ENCODE results near the gene DOCK3.
"Not testable (repeated sequence)": the region's sequence is repeated elsewhere in the genome, so short reads cannot be mapped to it uniquely, and the experiment has no call there.

The DOCK3 gene

GRCh38 chr3:50986726-50987125 lies 312.0 kb downstream of the DOCK3 start:
- no peak for DNase-seq (ENCODE audit: low spot score)

DNA sequence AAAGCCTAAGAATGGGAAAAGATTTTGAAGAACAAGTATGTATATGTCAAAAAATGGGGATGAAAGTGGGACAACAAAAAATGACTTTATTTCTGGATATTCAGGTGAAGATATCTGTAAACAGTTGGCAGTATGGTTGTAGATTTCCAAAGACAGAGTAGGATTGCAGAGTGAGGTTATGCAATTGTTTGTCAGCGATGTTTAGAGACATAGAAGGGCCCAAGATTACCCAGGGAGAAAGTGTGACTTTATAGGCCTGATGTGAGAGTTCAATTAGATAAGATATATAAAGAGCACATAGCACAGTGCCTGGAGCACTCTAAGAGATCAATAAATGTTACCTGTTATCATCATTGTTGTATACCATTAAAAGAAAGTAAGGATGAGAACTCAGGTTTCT lies 319.8 kb downstream of the DOCK3 start:
- no peak for DNase-seq (ENCODE audit: low spot score)

- DNase-seq (ENCODE audit: low spot score): no peak
These were observed 320.5 kb downstream of the DOCK3 start for GRCh38 chr3:50995085-50995824.

GRCh38 chr3:51002495-51002894 lies 327.8 kb downstream of the DOCK3 start:
- no peak for DNase-seq (ENCODE audit: low spot score)

DNA sequence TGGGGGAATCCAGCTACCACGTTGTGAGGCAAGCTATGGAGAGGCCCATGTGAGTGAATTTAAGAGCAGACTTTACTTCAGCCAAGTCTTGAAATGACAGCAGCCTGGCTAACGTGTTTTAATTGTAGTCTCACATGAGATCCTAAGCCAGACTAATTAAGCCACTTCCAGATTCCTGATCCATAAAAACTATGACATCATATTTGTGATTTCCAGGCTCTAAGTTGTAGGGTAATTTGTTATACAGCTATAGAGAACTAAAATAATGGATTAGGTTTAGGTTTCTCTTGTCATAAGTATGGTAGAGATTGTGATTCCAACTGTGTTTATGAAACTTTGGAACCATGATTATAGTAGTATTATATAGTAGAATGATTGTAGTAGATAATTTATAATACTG lies 329.5 kb downstream of the DOCK3 start:
- DNase-seq (ENCODE audit: low spot score): no peak

DNA sequence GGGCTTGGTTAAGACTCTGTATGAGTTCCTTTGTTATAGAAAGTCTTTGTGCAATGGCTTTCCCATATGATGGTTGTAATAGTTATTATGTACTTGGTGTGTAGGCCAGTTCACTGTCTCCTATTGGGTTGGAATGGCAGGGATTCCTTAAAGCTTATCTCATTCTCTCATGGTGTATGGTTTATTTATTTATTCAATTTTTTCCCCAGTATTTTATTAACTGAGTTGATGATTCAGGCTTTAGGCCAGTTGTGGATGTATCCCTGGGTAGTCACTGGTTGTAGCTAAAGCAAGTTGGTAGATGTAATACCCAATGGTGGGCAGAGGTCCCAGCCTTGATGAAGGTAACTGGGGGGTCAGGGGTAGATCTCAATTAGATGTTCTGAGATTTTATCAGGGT lies 349.4 kb downstream of the DOCK3 start:
- no peak for DNase-seq (ENCODE audit: low spot score)

DNA sequence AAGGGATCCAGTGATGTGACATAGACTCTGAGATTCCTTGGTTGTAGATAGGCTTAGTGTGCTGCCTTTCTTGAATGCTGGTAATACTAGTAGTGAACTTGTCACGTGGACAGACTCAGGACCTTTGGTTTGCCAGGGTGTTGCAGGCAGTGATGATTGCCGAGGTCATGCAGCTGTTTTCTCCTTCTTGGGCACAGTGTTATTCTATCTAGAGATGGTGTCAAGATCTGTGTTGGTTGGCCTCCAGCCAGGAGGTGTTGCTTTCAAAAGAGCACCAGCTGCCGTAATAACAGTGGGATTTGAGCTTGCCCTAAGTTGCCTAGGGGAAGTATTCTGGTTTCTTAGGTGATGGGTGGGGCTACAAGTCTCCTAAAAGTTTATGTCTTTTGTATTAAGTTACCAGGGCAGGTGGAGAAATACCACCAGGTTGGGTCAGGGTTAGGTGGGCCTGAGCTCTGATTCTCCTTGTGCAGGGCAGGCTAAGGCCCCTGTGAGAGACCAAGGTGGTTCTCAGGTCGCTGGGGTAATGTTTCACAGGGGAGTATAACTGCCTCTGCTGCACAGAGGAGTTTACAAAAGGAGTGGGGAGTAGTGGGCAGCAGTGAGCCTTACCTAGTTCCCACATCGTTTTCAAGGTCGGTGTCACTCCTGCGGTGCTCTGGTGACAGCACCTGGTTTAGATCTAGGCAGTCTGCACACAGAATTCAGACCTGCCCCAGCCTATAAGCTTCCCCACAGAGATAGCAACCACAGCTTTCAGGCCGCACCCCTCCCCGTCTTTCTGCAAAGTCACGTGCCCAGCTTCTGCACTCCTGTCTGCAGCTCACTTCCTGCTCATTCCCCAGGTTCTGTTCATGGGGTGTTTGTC lies 350.3 kb downstream of the DOCK3 start:
- peak; percentile 77 for DNase-seq (ENCODE audit: low spot score)

GRCh38 chr3:51031666-51032065 lies 356.9 kb downstream of the DOCK3 start:
- no peak for DNase-seq (ENCODE audit: low spot score)

GRCh38 chr3:51035630-51036029 lies 360.9 kb downstream of the DOCK3 start:
- DNase-seq (ENCODE audit: low spot score): no peak

GRCh38 chr3:51044982-51045381 lies 370.3 kb downstream of the DOCK3 start:
- DNase-seq (ENCODE audit: low spot score): no peak

DNA sequence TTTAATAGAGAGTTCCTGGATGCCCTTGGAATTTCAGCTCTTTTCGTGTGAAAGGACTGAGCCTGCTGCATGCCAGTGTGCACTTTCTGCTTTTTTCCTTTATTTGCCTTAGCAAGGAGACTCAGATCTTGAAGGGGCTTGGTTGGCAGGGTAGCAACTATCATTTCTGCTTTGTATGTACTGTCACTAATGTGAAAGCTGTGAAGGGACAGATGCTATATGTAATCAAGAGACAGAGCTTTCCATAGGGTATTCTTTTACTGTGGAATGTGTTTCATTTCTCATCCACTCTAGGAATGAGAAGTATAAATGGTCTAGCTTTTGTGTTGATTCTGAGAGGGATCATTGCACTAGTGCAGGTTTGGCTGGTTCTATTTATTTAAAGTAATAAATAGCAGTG lies 377.8 kb downstream of the DOCK3 start:
- no peak for DNase-seq (ENCODE audit: low spot score)

DNA sequence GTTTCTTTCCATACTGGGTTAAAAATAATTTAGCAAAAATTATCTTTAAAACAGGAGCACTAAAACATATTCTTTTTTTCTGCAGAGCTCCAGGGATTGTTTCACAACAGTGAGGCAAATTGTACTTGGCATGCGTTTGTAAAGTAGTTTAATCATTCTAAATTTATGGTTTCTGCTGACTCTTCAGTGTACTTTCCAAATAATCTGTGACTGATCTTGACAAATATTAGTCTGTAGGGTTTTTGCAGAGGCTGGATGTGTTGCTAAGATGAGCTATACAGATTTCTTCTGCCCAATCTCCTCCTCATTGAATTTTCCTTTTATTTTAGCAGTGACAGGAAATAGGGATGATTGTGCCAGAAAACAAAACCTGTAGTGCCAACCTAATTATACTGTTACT lies 382.4 kb downstream of the DOCK3 start:
- DNase-seq (ENCODE audit: low spot score): no peak

- DNase-seq (ENCODE audit: low spot score): no peak
These were observed 388.3 kb downstream of the DOCK3 start for GRCh38 chr3:51063053-51063452.

DNA sequence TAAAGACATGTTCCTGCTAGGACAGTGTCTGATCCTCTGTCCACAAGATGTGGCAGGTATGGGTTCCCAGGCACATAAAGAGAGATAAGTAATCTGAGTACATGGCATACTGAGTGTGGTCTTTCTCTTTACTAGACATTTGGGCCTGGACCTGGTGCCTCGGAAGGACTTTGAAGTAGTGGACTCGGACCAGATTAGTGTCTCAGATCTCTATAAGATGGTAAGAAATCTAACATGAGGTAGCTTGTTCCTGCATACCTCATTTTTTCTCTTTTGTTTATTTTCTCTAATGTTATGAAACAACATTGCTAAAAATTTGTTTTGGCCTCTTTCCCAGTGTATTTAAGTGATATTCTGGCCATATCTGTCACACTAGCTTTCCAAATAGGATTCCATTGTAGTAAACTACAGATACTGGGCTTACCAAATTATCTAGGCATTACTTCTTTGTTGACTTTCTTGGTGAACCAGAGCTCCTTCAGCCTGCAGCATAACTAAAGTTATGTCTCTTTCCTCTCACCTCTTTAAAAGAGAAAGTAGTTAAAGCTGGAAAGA lies 400.6 kb downstream of the DOCK3 start:
- no peak for DNase-seq (ENCODE audit: low spot score)

DNA sequence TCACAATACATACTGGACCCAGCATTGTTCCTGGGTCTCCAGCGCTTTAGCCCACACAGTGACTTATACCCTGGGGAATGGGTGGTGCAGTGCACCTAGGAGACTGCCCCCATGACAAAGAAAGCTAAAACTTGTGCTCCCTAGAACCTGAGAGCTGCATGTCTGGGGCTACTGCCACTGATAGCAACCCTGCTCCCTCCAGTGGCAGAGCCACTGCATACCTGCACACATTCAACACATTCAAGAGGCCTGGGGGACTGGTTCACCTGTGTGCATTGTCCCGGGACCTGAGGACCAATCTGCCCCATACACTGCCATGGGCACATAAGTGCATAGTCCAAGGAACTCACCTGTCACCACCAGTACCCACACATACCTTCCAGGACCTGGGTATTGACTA lies 407.6 kb downstream of the DOCK3 start:
- DNase-seq (ENCODE audit: low spot score): no peak

DNA sequence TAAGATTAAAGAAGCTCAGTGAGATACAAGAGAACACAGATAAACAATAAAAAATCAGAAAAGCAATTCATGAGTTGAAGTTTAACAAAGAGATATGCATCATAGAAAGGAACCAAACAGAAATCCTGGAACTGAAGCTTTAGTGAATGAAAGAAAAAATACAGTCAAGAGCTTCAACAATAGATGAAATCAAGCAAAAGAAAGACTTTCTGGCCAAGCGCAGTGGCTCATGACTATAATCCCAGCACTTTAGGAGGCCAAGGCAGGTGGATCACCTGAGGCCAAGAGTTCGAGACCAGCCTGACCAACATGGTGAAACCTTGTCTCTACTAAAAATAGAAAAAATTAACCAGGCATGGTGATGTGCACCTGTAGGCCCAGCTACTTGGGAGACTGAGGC lies 408.8 kb downstream of the DOCK3 start:
- DNase-seq (ENCODE audit: low spot score): no peak

GRCh38 chr3:51092141-51092540 lies 417.4 kb downstream of the DOCK3 start:
- DNase-seq (ENCODE audit: low spot score): not testable (repeated sequence)

DNA sequence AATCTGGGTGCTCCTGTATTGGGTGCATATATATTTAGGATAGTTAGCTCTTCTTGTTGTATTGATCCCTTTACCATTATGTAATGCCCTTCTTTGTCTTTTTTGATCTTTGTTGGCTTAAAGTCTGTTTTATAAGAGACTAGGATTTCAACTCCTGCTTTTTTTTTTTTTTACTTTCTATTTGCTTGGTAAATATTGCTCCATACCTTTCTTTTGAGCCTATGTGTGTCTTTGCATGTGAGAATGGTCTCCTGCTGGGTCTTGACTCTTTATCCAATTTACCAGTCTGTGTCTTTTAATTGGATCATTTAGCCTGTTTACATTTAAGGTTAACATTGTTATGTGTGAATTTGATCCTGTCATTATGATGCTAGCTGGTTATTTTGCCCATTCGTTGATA lies 420.1 kb downstream of the DOCK3 start:
- DNase-seq (ENCODE audit: low spot score): not testable (repeated sequence)

DNA sequence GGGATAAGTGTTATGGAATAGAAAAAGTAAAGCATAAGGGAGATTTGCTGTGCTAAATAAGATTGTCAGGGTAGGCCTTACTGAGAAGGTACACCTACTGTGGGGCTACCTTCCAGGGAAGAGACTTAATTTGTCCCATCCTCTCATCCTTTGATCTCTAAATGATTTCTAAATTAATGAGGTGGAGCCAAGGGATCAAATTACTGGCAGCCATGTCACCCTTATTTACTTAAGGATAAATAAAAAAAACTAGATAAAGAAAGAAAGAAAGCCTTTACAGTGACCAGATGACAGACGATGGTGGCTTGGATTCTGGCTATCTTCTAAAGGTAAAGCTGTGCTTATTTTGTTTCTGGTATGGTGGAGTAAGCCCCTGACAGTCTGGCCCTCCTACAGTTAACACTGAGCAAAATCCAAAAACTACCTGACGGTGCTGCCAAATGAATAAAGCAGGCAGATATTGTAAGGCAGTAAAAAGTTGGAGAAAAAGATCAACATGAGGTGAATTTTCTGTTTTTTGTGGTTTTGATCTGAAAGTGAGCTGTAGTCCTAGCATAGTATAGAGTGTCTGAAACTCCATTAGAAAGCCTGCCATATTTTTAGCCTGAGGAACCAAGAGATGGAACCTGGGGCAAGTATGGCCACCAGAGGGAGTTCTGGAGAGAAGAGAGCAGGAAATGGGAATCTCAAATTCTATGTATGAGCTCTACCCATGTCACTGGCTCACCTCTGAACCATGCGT lies 425.2 kb downstream of the DOCK3 start:
- DNase-seq (ENCODE audit: low spot score): no peak

- DNase-seq (ENCODE audit: low spot score): no peak
These were observed 425.8 kb downstream of the DOCK3 start for GRCh38 chr3:51100536-51100851.

- DNase-seq (ENCODE audit: low spot score): no peak
These were observed 427.7 kb downstream of the DOCK3 start for GRCh38 chr3:51102396-51102795.

GRCh38 chr3:51106242-51106876 lies 431.6 kb downstream of the DOCK3 start:
- DNase-seq (ENCODE audit: low spot score): no peak

Measured in CD4-positive, alpha-beta T cell treated with Interleukin-15 for 4 hours (primary cell).